Left lung (tissue), 10 donors: ENCODE measurements around the gene DIAPH2. TPM values are rescaled to one million over a fixed set of nuclear protein-coding genes. Genes with fewer than 3 reads are reported as not detected.

Experiments
- ATAC-seq: fragments of 200-7000 bp; cut with Tn5 transposase; one replicate; pipeline ENCODE4 v1.9.1; 2020; ENCODE audit warnings: moderate library complexity
- DNase-seq, 4 donors: peaks; one replicate each; pipeline ENCODE4 v3.0.0-alpha.2; 2013 to 2020
- H3K27ac ChIP-seq, 2 donors: fragments of 200-600 bp; sonication (generic) in 1 of 2; one replicate each; pipeline versions ENCODE4 v1.5.0 to v1.8.0; 2020 to 2021
- H3K27me3 ChIP-seq, 2 donors: fragments of 200-600 bp; sonication (generic) in 1 of 2; one replicate each; pipeline versions ENCODE4 v1.5.0 to v1.8.0; 2020 to 2021
- H3K36me3 ChIP-seq, 2 donors: fragments of 200-600 bp; sonication (generic) in 1 of 2; one replicate each; pipeline versions ENCODE4 v1.5.0 to v1.8.0; 2020 to 2021
- H3K4me1 ChIP-seq, 2 donors: fragments of 200-600 bp; one replicate each; pipeline ENCODE4 v1.8.0; 2021
- H3K4me3 ChIP-seq, 2 donors: fragments of 200-600 bp; sonication (generic) in 1 of 2; one replicate each; pipeline versions ENCODE4 v1.5.0 to v1.8.0; 2020 to 2021; ENCODE audit warnings: mild to moderate bottlenecking in 1 of 2
- H3K9me3 ChIP-seq, 2 donors: fragments of 200-600 bp; sonication (generic) in 1 of 2; one replicate each; pipeline versions ENCODE4 v1.5.0 to v1.8.0; 2020 to 2021
- CTCF ChIP-seq, 2 donors: fragments of 200-600 bp; sonication (generic) in 1 of 2; IDR thresholded peaks; one replicate each; pipeline versions ENCODE4 v1.5.0 to v1.8.0; 2021; ENCODE audit warnings: antibody characterized with exemption in 2 of 2
- intact Hi-C, 2 donors: fragments of 100-400 bp; cut with DNase I; formaldehyde crosslinking; loops; one replicate each; pipeline versions ENCODE4 v1.11.2 to v1.14.2; 2022
- polyA plus RNA-seq, 6 donors: library from polyadenylated mRNA; unstranded; fragments of 120-200 nt; gene quantifications; one replicate each; pipeline ENCODE4 v1.2.1, GENCODE V29; 2013; ENCODE audit not compliant: insufficient read length in 6 of 6
- total RNA-seq, 2 donors: library from RNA; stranded (reverse); fragmentation: NEBNext Ultra II Directional; extraction: Animal tissue kit (Norgen Biotek cat#: 25700); gene quantifications; one replicate each; pipeline ENCODE4 v1.2.1, GENCODE V29; 2021
- donor health status: DM: no; HTN: yes; CAD: no.
- donor health status: DM: no; HTN: no; CAD: no.

The DIAPH2 gene
- total and polyA plus RNA-seq, 8 donors = 14.6 to 34.1 (median 16.4) TPM

GRCh38 chrX:97389761-97390192, 705.1 kb downstream of the DIAPH2 start:
- DNase-seq (no peak), ATAC-seq (peak; percentile 89)
- no peaks in the 10 kb centered on the region for H3K4me1 ChIP-seq
- peak overlapping the region in 1 of 2 donors; percentile 27 for H3K27ac ChIP-seq
- intact Hi-C loops = no loop called here
- no peaks in the 10 kb centered on the region for H3K36me3 ChIP-seq
- H3K27me3 ChIP-seq = no peaks in the 10 kb centered on the region
- no peak for TF ChIP-seq CTCF (IDR thresholded peaks at IDR 0.05)
- H3K9me3 ChIP-seq = no peaks in the 10 kb centered on the region
- no peak overlapping the region for H3K4me3 ChIP-seq

GRCh38 chrX:97397371-97397770, 712.7 kb downstream of the DIAPH2 start:
- Histone ChIP-seq H3K4me1 (no peaks in the 10 kb centered on the region), H3K36me3 (no peaks in the 10 kb centered on the region), H3K27me3 (no peaks in the 10 kb centered on the region), H3K27ac (no peak overlapping the region), H3K9me3 (no peaks in the 10 kb centered on the region), H3K4me3 (no peak overlapping the region)
- DNase-seq (no peak), ATAC-seq (no peak)
- intact Hi-C loops = no loop called here
- no peak for TF ChIP-seq CTCF (IDR thresholded peaks at IDR 0.05)

GRCh38 chrX:97398030-97398551, 713.4 kb downstream of the DIAPH2 start:
- TF ChIP-seq CTCF (IDR thresholded peaks at IDR 0.05) = no peak
- Histone ChIP-seq H3K27ac (no peak overlapping the region), H3K27me3 (no peaks in the 10 kb centered on the region), H3K36me3 (no peaks in the 10 kb centered on the region), H3K4me3 (no peak overlapping the region), H3K4me1 (no peaks in the 10 kb centered on the region), H3K9me3 (no peaks in the 10 kb centered on the region)
- ATAC-seq (no peak), DNase-seq (no peak)
- intact Hi-C loops = no loop called here

- no peaks in the 10 kb centered on the region for H3K4me1 ChIP-seq
- no peak overlapping the region for H3K27ac ChIP-seq
- DNase-seq (no peak), ATAC-seq (no peak)
- H3K36me3 ChIP-seq = no peaks in the 10 kb centered on the region
- no peak for TF ChIP-seq CTCF (IDR thresholded peaks at IDR 0.05)
- intact Hi-C loops = no loop called here
- H3K27me3 ChIP-seq = no peaks in the 10 kb centered on the region
- H3K4me3 ChIP-seq = no peak overlapping the region
- H3K9me3 ChIP-seq = no peaks in the 10 kb centered on the region
Observed at GRCh38 chrX:97399400-97399799, 714.8 kb downstream of the DIAPH2 start.

GRCh38 chrX:97400492-97400891, 715.9 kb downstream of the DIAPH2 start:
- DNase-seq (no peak), ATAC-seq (no peak)
- Histone ChIP-seq H3K36me3 (no peaks in the 10 kb centered on the region), H3K27ac (no peak overlapping the region), H3K27me3 (no peaks in the 10 kb centered on the region), H3K4me1 (no peaks in the 10 kb centered on the region), H3K4me3 (no peak overlapping the region), H3K9me3 (no peaks in the 10 kb centered on the region)
- intact Hi-C loops = no loop called here
- TF ChIP-seq CTCF (IDR thresholded peaks at IDR 0.05) = no peak
